DND-41 (cell line): ENCODE data around the gene GTF2IRD1.

Experiments used
- EZH2 ChIP-seq: IDR thresholded peaks from 3 replicates; pipeline ENCODE4 v1.6.1; 2012; ENCODE audit warnings: borderline replicate concordance, low read depth, mild to moderate bottlenecking, moderate library complexity, low read length, inconsistent platforms; ENCODE audit not compliant: severe bottlenecking
- TF ChIP-seq, protein P1 (sequence below): IDR thresholded peaks from 2 replicates; pipeline ENCODE4 v1.5.1; 2012; ENCODE audit warnings: borderline replicate concordance, low read length, moderate library complexity, mild to moderate bottlenecking; ENCODE audit not compliant: poor library complexity, severe bottlenecking; ENCODE audit errors: extremely low read depth

DNA sequence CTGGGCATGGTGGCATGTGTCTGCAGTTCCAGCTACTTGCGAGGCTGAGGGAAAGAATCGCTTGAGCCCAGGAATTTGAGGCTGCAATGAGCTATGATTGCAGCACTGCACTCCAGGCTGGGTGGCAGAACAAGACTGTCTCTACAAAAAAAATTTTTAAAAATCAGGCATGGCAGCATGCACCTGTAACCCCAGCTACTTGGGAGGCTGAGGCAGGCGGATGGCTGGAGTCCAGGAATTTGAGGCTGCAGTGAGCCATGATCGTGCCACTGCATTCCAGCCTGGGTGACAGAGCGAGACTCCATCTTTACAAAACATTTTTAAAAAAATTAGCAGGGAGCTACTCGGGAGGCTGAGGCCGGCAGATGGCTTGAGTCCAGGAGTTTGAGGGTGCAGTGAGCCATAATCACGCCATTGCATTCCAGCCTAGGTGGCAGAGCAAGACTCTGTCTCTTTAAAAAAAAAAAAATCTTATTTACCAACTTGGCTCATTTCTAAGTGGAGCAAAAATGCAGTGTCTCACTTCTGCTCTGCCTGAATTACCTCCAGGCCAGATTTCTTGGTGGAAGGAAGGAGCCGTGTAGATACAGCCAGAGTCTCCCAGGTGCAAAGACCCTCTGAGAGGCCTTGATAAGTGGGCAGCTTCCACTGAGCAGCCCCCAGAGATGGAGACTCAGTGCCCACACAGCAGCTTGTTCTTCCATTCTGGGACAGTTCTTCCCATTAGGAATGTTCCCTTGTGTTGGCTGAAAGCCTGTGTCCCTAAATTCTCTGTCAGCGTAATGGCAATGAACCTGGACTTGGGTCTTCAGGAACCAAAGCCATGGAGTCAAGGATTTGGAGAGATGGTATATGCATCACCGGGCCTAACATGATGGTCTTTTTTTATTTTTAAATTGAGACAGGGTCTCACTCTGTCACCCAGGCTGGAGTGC, 30.0 kb downstream of the GTF2IRD1 start:
- TF ChIP-seq, protein P1, sequence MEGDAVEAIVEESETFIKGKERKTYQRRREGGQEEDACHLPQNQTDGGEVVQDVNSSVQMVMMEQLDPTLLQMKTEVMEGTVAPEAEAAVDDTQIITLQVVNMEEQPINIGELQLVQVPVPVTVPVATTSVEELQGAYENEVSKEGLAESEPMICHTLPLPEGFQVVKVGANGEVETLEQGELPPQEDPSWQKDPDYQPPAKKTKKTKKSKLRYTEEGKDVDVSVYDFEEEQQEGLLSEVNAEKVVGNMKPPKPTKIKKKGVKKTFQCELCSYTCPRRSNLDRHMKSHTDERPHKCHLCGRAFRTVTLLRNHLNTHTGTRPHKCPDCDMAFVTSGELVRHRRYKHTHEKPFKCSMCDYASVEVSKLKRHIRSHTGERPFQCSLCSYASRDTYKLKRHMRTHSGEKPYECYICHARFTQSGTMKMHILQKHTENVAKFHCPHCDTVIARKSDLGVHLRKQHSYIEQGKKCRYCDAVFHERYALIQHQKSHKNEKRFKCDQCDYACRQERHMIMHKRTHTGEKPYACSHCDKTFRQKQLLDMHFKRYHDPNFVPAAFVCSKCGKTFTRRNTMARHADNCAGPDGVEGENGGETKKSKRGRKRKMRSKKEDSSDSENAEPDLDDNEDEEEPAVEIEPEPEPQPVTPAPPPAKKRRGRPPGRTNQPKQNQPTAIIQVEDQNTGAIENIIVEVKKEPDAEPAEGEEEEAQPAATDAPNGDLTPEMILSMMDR = no peak
- no peak for TF ChIP-seq EZH2
